ENCODE results near the gene DCP2. TPM values are rescaled to one million over a fixed set of nuclear protein-coding genes. Genes with fewer than 3 reads are reported as not detected.

The DCP2 gene
- total RNA-seq, 1 experiment from 2014 or later = 176 TPM

GRCh38 chr5:113065626-113066025, 89.0 kb downstream of the DCP2 start:
- Histone ChIP-seq H3K4me2 (ENCODE audit: insufficient read depth, insufficient read length, low read length) (no peak overlapping the region), H2AFZ (ENCODE audit: low read length) (no peak overlapping the region), H2BK12ac (ENCODE audit: insufficient read length, low read depth, low read length) (no peak overlapping the region), H3K27ac (ENCODE audit: insufficient read length, low read depth, low read length) (no peak overlapping the region), H3K23ac (ENCODE audit: insufficient read length, low read depth, low read length) (no peak overlapping the region), H2BK15ac (ENCODE audit: low read depth, low read length) (no peak overlapping the region), H3K56ac (ENCODE audit: insufficient read length, low read depth, low read length) (no peak overlapping the region), H3K4me1 (ENCODE audit: insufficient read depth, low read length) (peaks cover 2% of the 10 kb centered on the region; the same call in 1 of the 2 replicates), H4K91ac (ENCODE audit: insufficient read length, low read depth, low read length) (no peak overlapping the region), H3K4ac (ENCODE audit: low read depth, low read length) (no peak overlapping the region), H4K20me1 (ENCODE audit: control insufficient read depth, insufficient read depth, insufficient read length) (no peaks in the 10 kb centered on the region), H3K79me2 (ENCODE audit: insufficient read depth, low read length) (no peaks in the 10 kb centered on the region), H2BK5ac (ENCODE audit: insufficient read length, low read length) (no peak overlapping the region), H2AK5ac (ENCODE audit: insufficient read length, low read length) (no peak overlapping the region), H4K5ac (ENCODE audit: insufficient read length, low read depth, low read length) (no peak overlapping the region), H4K8ac (replicated peaks; ENCODE audit: insufficient read length, low read depth, low read length) (no peak overlapping the region), H3K79me1 (ENCODE audit: insufficient read depth, low read depth, low read length, poor library complexity, severe bottlenecking) (no peaks in the 10 kb centered on the region), H3K9ac (ENCODE audit: extremely low read depth, insufficient read length, low read length) (no peak overlapping the region), H3K23me2 (ENCODE audit: insufficient read length, low read depth, low read length, poor library complexity, severe bottlenecking) (no peaks in the 10 kb centered on the region), H3K18ac (ENCODE audit: insufficient read length, low read depth, low read length) (no peak overlapping the region), H3K9me3 (ENCODE audit: control insufficient read depth, low read depth, low read length) (no peaks in the 10 kb centered on the region), H2BK20ac (ENCODE audit: low read depth, low read length, poor library complexity, severe bottlenecking) (no peak overlapping the region), H3K14ac (ENCODE audit: insufficient read depth, low read length) (no peak overlapping the region), H2BK120ac (ENCODE audit: low read depth, low read length, poor library complexity, severe bottlenecking) (no peak overlapping the region), H3T11ph (ENCODE audit: low read length) (no peak overlapping the region), H3K27me3 (ENCODE audit: insufficient read depth, low read length) (no peaks in the 10 kb centered on the region)
- Mint-ChIP-seq H3K4me1 (peaks cover 18 to 22% of the 10 kb centered on the region in 2 experiments), H3K36me3 (ENCODE audit: insufficient read depth in 1 of 3, low read depth in 3 of 3) (peaks cover 5 to 20% (median 8%) of the 10 kb centered on the region in 3 experiments; a peak in 5 of 7 replicates), H3K27ac (no peak overlapping the region), H3K4me3 (no peak overlapping the region), H3K9me3 (no peaks in the 10 kb centered on the region), H3K27me3 (ENCODE audit: low read depth) (peaks cover 5% of the 10 kb centered on the region; the same call in 1 of the 2 replicates)
- TF ChIP-seq CTCF (conservative IDR thresholded peaks at IDR 0.05) = no peak
- peak; percentile 12 for DNase-seq
- no CpG with 5 or more reads among the region's 2 CpGs for WGBS (ENCODE audit: extremely low coverage, insufficient read length, low lambda C conversion rate)

Measured in H9 (cell line).